ENCODE data around the gene COA1.
"Not testable (repeated sequence)": the region's sequence is repeated elsewhere in the genome, so short reads cannot be mapped to it uniquely, and the experiment has no call there.

Gene COA1

DNA sequence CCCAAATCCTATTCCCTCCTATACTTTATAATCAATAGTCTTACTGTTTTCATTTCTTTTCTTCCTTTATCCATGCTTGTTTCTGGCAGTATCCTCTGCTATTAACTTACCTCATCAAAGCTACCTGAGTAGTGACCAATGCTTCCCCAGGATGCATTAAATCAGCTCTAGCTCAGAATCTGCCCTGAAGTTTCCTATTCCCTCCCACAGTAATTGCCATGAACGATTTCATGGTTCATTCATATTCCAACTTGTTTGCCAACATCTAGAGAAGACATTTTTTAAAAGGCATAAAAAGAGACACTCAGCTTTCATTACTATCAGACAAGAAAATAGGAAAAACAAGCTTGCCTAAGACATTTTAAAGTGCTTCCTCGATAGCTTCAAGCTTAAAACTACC lies 42.3 kb downstream of the COA1 start:
- H3K4me3 ChIP-seq (ENCODE audit: low read depth, low read length), result no peak overlapping the region
- TF ChIP-seq, protein P1, sequence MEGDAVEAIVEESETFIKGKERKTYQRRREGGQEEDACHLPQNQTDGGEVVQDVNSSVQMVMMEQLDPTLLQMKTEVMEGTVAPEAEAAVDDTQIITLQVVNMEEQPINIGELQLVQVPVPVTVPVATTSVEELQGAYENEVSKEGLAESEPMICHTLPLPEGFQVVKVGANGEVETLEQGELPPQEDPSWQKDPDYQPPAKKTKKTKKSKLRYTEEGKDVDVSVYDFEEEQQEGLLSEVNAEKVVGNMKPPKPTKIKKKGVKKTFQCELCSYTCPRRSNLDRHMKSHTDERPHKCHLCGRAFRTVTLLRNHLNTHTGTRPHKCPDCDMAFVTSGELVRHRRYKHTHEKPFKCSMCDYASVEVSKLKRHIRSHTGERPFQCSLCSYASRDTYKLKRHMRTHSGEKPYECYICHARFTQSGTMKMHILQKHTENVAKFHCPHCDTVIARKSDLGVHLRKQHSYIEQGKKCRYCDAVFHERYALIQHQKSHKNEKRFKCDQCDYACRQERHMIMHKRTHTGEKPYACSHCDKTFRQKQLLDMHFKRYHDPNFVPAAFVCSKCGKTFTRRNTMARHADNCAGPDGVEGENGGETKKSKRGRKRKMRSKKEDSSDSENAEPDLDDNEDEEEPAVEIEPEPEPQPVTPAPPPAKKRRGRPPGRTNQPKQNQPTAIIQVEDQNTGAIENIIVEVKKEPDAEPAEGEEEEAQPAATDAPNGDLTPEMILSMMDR (IDR thresholded peaks at IDR 0.05; ENCODE audit: borderline replicate concordance, insufficient read depth, low read depth, low read length), result no peak

DNA sequence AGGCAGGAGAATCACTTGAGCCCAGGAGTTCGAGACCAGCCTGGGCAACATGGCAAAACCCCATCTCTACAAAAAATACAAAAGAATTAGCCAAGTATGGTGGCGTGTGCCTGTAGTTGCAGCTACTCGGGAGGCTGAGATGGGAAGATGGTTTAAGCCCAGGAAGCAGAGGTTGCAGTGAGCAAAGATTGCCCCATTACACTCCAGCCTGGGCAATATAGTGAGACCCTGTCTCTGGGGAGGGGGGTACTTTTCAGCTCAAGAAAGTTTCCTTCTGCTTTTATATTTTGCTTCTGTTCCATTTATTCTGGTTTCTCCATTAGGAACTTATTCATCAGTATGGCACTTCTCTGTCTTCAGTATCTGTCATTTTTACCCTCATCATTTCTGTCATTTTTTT lies 48.6 kb downstream of the COA1 start:
- H3K4me3 ChIP-seq (ENCODE audit: low read depth, low read length), result no peak overlapping the region
- TF ChIP-seq, protein P1 (IDR thresholded peaks at IDR 0.05; ENCODE audit: borderline replicate concordance, insufficient read depth, low read depth, low read length), result no peak

DNA sequence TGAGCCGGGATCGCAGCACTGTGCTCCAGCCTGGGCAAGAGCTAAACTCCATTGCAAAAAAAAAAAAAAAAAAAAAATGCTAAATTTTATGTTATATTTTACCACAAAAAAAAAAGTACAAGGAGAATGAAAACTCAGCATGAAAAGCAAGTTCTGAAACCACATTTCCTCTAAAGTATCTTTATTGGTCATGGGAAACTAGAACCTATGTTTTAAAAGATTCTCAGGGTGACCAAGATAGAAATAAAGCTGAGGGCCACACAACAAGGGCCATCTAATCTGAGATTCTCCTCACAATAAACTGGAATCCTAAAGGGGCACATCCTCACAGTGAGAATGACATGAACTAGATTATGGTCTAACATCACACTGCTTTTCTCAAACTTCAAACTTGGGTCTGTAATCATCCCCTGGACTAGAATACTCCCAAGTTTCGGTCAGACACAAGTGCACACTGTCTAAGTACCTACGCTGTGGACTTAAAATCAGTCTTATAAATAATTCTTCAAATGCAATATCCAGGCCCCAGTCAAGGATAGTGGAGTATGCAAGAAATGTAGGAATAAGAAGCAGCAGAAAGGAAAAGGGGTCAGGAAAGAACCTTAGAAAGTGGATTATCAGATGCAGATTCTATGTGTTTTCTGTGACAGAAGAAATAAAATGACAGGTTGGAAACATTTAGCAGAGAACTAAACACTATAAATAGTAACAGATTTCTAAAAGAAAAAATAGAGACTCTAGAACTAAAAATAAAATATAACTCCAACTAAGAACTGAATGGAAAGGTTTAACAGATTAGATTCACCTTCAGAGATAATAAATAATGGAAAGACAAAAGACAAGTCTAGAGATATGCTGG lies 49.9 kb downstream of the COA1 start:
- TF ChIP-seq, protein P1 (IDR thresholded peaks at IDR 0.05; ENCODE audit: borderline replicate concordance, insufficient read depth, low read depth, low read length), result no peak
- H3K4me3 ChIP-seq (ENCODE audit: low read depth, low read length), result no peak overlapping the region

DNA sequence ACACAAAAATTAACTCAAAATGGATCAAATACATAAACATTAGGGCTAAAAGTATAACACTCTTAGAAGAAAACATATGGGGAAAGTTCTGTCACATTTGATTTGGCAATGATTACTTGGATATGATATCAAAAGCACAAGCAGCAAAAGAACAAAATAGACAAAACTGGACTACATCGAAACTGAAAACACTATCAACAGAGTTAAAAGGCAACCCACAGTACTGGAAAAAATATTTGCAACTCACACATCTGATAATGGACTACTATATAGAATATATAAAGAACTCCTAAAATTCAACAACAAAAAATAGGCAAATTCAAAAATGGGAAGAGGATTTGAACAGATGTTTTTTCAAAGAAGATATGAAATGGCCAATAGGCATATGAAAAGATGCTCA lies 51.0 kb downstream of the COA1 start:
- no peak overlapping the region for H3K4me3 ChIP-seq (ENCODE audit: low read depth, low read length)
- TF ChIP-seq, protein P1 (IDR thresholded peaks at IDR 0.05; ENCODE audit: borderline replicate concordance, insufficient read depth, low read depth, low read length), result no peak

DNA sequence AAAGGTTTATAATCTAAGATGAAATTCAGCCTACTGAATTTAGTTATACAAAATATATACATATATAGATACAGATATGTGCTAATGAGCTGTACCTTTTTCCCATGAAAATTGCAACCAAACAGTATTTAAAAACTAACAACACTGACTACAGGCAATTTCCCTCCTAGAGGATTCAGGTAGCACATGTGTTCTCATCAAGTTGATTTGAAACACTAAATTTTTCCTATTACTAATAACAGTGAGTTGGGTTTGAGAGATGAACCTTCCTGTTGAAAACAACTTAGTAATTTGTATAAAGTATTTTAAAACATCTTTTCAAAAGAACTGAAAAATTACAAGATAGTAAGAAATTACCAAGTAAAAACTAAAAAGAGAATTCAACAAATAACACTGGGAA lies 51.5 kb downstream of the COA1 start:
- TF ChIP-seq, protein P1 (IDR thresholded peaks at IDR 0.05; ENCODE audit: borderline replicate concordance, insufficient read depth, low read depth, low read length), result no peak
- no peak overlapping the region for H3K4me3 ChIP-seq (ENCODE audit: low read depth, low read length)

DNA sequence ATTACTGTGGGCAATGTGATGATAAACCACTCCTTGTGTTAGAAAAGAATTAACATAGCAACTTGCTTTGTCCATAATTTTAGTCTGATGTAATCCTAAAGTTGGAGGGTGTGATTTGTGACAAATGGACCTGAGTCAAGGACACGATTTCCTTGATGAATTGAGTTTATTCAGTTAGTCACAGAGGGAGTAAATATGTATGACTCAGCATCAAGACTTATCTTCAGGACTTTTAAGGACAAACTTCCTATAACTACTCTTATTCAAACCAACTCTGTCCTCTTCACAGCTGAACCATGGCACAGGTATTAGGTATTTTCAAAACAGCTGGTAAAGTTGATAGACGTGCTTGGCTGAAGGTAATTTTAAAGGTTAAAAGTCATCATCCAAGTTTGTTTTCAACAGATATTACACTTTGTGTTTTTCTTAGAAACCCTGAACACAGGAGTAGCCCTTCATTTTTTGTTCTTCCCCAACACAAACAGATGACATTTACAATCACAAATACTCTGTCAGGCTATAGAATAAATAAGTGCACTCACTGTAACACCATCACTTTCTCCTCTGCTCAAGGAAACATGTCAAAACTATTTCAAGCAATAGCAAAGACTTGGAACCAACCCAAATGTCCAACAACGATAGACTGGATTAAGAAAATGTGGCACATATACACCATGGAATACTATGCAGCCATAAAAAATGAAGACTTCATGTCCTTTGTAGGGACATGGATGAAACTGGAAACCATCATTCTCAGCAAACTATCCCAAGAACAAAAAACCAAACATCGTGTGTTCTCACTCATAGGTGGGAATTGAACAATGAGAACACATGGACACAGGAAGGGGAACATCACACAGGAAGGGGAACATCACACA lies 54.5 kb downstream of the COA1 start:
- TF ChIP-seq, protein P1 (IDR thresholded peaks at IDR 0.05; ENCODE audit: borderline replicate concordance, insufficient read depth, low read depth, low read length), result no peak
- H3K4me3 ChIP-seq (ENCODE audit: low read depth, low read length), result no peak overlapping the region

DNA sequence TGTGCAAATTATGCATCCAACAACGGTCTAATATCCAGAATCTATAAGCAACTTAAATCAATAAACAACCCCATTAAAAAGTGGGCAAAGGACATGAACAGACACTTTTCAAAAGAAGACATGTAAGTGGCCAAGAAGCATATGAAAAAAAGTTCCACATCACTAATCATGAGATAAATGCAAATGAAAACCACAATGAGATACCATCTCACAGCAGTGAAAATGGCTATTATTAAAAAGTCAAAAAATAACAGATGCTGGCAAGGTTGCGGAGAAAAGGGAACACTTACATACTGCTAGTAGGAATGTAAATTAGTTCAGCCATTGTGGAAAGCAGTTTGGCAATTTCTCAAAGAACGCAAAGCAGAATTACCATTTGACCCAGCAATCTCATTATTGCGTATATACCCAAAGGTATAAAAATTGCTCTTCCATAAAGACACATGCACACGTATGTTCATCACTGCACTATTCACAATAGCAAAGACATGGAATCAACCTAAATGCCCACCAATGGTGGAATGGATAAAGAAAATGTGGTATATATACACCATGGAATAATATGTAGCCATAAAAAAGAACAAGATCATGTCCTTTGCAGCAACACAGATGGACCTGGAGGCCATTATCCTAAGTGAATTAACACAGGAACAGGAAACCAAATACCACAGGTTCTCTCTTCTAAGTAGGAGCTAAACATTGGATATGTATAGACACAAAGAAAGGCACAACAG lies 55.9 kb downstream of the COA1 start:
- not testable (repeated sequence) for H3K4me3 ChIP-seq (ENCODE audit: low read depth, low read length)
